HG03103 (cell line): ENCODE results near the gene MEP1A.
"Not testable (repeated sequence)": the region's sequence is repeated elsewhere in the genome, so short reads cannot be mapped to it uniquely, and the experiment has no call there.

Experiments
- ATAC-seq: cut with Tn5 transposase; IDR thresholded peaks from one replicate; pipeline ENCODE4 v1.9.1; 2021; ENCODE audit warnings: low read depth; ENCODE audit not compliant: unreplicated experiment

Gene MEP1A

GRCh38 chr6:46774736-46775135 lies 18.5 kb upstream of the MEP1A start:
- not testable (repeated sequence) for ATAC-seq

- no peak for ATAC-seq
Measured at GRCh38 chr6:46776070-46776712, 17.0 kb upstream of the MEP1A start.

DNA sequence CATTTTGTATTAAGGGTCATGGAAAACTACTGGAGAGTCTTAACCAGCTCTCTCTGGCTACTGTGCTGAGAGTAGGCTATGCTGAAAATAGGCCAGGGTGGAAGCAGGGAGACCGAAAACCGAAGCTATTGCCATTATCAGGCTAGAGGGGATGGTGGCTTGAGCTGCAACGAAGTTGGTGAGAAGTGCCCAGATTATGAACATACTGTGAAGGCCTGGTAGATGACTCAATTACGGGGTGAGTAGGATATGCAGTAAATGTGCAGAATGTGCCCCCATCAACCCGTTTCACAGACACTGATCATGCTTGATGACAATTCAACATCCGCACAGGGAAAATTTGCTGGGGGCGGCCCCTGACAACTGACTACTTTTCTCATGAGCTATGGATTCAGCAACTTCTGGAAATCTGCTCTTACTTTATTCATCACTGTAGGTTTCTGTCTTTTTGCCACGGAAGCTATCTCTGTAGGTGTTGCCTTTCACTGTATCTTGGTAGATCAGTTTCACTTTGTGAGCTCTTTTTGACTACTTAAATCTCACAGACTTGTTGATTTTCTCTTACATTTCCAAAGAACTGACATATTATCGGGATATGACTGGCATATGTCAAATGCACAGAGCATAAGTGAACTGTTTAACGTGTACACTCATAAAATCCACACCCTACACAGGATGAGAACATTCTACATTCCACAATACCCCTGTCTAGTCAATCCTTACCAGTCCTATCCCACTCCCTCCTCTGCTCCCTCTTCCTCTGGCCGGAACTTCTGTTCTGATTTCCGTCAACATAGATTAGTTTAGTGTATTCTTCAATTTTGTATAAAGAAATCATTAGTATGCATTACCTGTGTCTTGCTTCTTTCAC lies 15.5 kb upstream of the MEP1A start:
- no peak for ATAC-seq

DNA sequence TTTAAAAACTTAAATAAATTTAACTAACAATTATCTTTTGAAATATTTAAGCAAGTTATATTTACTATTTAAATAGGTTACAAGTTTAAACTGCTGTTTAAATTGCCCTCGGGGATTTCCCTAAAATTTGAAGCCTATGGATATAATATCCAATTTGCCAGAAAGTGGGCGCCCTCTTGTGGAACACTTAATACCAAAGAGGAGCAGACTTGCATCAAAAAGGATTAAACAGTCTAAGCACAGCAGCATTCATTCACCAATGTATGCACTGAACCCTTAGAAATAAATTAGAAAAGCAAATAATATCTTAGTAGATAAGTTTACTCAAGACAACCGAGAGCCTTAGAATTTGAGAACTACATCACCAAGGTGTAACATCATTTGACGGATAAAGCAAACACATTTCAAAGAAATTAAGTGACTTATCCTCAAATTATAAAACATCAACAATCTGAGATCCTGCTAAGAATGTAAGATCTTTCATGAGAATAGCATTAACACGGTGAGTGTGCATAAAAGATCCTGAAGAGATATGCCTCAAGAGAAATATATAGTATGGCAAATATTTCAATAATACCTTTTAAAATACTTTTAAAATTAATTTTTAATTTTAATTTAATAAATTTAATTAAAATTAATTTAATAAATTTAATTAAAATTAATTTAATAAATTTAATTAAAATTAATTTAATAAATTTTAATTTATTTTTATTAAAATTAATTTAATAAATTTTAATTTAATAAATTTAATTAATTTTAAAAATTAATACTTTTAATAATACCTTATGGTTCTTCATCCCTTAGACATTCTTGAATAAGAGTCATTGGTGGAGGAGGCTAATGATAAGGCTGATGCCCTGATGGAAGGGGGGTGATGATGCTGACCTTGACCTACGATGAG lies 11.5 kb upstream of the MEP1A start:
- ATAC-seq: no peak

GRCh38 chr6:46784535-46784934 lies 8.7 kb upstream of the MEP1A start:
- no peak for ATAC-seq

DNA sequence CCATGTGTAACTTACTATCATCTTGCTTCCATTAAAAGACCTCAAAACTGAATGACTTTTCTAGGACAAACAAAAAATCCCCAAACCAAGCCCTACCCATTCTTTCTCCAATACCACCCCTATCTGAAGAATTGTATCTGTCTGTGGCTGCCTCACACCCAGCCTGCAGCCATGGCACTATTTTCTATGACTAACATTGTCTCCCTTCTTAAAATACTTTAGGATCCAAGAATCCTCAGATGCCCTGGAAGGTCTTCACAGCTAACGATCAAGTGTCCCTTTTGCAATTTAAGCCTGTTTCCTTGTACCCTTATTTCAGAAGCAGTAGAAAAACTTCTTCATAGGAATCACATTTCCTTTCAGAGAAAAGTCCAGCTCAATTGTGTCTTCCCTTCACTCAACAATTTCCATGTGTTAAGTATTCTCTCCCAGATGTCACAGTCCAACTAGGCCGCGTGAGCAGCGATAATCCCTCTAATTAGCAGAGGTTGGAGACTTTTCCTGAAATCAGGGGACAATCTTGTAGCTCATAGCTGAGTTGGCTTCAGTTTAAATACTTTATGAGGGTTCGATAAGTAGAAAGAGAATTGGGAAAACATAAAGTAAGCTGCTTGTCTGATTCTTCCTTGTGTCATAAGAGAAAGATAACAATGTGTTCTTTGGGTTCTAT lies 5.2 kb upstream of the MEP1A start:
- no peak for ATAC-seq

- ATAC-seq: no peak
Measured at GRCh38 chr6:46788791-46789190, 4.4 kb upstream of the MEP1A start.

GRCh38 chr6:46789434-46790354 lies 3.5 kb upstream of the MEP1A start:
- ATAC-seq: no peak

DNA sequence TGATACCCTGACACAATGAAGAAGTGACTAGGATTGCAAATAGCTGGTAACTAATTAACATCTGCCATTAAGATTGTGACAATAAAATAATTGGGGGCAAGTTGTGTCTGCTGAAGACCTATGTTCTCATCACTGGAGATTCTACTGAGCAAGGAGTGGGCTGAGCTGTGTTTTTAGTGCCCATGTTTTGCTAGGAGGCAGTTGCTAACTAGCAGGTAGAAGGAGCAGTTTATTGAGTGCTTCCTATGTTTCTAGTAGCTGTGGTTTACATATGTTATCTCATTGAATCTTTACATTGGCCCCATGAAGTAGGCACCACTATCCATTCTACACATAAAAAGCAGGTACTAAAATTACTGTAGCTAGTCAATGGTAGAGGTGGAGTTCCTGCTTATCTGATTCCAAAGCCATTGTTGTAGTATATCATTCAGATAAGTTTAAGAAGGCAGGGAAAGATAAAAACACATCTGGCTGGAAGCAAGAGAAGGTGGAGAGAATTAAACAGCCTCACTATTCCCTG lies 2.8 kb upstream of the MEP1A start:
- no peak for ATAC-seq

GRCh38 chr6:46792635-46793034 lies 554 bp upstream of the MEP1A start:
- no peak for ATAC-seq

DNA sequence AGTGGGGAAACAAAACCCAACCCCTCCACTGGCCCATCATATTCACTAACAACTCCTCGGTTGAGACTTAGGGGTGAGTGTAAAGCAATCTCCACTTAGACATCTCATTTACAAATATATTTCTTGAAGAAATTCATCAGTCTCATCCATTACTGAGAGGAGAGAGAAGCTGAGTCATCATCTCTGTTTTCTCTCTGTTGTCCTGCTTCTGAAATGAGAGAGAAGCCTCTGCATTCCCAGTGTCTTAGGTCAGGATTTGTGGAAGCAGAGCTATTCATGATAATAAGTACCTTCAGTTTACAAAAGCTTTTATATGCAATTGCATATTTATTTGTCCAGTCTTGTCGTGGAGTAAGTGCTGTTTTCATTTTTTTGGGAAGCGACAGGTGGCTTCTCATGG lies 879 bp downstream of the MEP1A start:
- no peak for ATAC-seq

- ATAC-seq: no peak
Measured at GRCh38 chr6:46795816-46796215, 2.6 kb downstream of the MEP1A start.

- ATAC-seq: no peak
Measured at GRCh38 chr6:46796848-46797580, 3.8 kb downstream of the MEP1A start.

- ATAC-seq: no peak
Measured at GRCh38 chr6:46799657-46800056, 6.5 kb downstream of the MEP1A start.

GRCh38 chr6:46808806-46809205 lies 15.6 kb downstream of the MEP1A start:
- no peak for ATAC-seq

- ATAC-seq: no peak
Measured at GRCh38 chr6:46815130-46815529, 21.9 kb downstream of the MEP1A start.

GRCh38 chr6:46816626-46817025 lies 23.4 kb downstream of the MEP1A start:
- no peak for ATAC-seq

- ATAC-seq: no peak
Measured at GRCh38 chr6:46819561-46819960, 26.4 kb downstream of the MEP1A start.

DNA sequence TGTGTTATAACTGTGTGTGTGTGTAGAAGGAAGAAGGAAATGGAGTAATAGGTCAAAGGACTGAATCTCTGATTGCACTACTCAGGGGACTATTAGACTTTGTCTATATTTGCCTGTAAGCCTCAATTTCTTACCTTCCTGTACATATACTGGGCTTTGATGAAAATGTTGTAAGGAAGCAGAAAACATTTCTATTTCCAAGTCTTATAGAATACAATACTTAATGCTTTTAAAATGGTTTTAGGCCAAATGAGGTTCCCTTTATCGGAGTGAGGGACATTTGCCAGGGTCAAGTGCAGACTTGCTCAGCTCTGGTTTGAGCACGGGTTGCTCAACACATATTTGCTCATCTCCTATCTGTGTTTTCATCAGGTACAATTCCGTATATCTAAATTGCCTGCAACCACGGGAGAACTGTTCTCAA lies 28.3 kb downstream of the MEP1A start:
- ATAC-seq: no peak
